ENCODE measurements around the gene BRF1.

Gene BRF1, protein sequence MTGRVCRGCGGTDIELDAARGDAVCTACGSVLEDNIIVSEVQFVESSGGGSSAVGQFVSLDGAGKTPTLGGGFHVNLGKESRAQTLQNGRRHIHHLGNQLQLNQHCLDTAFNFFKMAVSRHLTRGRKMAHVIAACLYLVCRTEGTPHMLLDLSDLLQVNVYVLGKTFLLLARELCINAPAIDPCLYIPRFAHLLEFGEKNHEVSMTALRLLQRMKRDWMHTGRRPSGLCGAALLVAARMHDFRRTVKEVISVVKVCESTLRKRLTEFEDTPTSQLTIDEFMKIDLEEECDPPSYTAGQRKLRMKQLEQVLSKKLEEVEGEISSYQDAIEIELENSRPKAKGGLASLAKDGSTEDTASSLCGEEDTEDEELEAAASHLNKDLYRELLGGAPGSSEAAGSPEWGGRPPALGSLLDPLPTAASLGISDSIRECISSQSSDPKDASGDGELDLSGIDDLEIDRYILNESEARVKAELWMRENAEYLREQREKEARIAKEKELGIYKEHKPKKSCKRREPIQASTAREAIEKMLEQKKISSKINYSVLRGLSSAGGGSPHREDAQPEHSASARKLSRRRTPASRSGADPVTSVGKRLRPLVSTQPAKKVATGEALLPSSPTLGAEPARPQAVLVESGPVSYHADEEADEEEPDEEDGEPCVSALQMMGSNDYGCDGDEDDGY

GRCh38 chr14:105300542-105301102, at the start of gene BRF1:
BRF1 (minus strand) TSS chr14:105301001; CDS start chr14:105300629, 372 bp downstream.
- Histone ChIP-seq H3K36me3 (ENCODE audit: insufficient read depth, insufficient read length, low read length) (no peaks in the 10 kb centered on the region), H3K4me3 (ENCODE audit: insufficient read length, low read depth) (peak within 1 kb of the TSS; percentile 90), H3K27me3 (ENCODE audit: insufficient read depth, insufficient read length) (peaks cover 7% of the 10 kb centered on the region), H3K4me1 (ENCODE audit: insufficient read depth, insufficient read length) (peaks cover 4% of the 10 kb centered on the region), H3K9ac (ENCODE audit: insufficient read length, low read depth) (peak within 1 kb of the TSS; percentile 96), H3K9me3 (ENCODE audit: insufficient read depth, low read length) (no peaks in the 10 kb centered on the region)
- no peak for TF ChIP-seq YY1 (IDR thresholded peaks at IDR 0.05; ENCODE audit: insufficient read depth, insufficient read length)
- peak; percentile 81 for DNase-seq (ENCODE audit: low read depth, low spot score)

DNA sequence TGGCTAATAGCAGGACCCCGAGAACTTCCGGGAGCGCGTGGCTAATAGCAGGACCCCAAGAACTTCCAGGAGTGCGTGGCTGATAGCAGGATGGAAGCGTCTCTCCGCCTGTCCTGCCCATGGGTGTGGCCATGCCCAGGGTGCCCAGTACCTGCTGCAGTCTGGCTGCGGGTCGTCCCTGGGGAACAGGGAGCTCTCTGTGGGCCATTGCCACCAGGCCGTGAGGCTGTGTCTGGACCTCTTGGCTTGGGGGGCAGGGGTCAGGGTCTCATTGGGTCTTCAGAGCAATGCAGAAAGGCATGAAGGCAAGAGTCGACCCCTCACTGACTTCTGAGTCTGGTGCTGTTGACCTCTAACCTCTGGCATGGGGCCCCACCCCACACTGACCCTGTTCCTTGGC, 49.2 kb upstream of the BRF1 start:
- H3K9me3 ChIP-seq (ENCODE audit: insufficient read depth, low read length), result no peaks in the 10 kb centered on the region
- DNase-seq (ENCODE audit: low read depth, low spot score), result no peak
- TF ChIP-seq SUZ12 (IDR thresholded peaks at IDR 0.05; ENCODE audit: extremely low read depth, insufficient read depth, insufficient read length) (no peak), YY1 (IDR thresholded peaks at IDR 0.05; ENCODE audit: insufficient read depth, insufficient read length) (no peak), ZNF274 (IDR thresholded peaks at IDR 0.05; ENCODE audit: low read depth, low read length) (no peak)
- no peak overlapping the region for H3K9ac ChIP-seq (ENCODE audit: insufficient read length, low read depth)
- H3K4me3 ChIP-seq (ENCODE audit: insufficient read length, low read depth), result no peak overlapping the region
- peaks cover 3% of the 10 kb centered on the region for H3K4me1 ChIP-seq (ENCODE audit: insufficient read depth, insufficient read length)
- no peaks in the 10 kb centered on the region for H3K27me3 ChIP-seq (ENCODE audit: insufficient read depth, insufficient read length)
- H3K36me3 ChIP-seq (ENCODE audit: insufficient read depth, insufficient read length, low read length), result no peaks in the 10 kb centered on the region

DNA sequence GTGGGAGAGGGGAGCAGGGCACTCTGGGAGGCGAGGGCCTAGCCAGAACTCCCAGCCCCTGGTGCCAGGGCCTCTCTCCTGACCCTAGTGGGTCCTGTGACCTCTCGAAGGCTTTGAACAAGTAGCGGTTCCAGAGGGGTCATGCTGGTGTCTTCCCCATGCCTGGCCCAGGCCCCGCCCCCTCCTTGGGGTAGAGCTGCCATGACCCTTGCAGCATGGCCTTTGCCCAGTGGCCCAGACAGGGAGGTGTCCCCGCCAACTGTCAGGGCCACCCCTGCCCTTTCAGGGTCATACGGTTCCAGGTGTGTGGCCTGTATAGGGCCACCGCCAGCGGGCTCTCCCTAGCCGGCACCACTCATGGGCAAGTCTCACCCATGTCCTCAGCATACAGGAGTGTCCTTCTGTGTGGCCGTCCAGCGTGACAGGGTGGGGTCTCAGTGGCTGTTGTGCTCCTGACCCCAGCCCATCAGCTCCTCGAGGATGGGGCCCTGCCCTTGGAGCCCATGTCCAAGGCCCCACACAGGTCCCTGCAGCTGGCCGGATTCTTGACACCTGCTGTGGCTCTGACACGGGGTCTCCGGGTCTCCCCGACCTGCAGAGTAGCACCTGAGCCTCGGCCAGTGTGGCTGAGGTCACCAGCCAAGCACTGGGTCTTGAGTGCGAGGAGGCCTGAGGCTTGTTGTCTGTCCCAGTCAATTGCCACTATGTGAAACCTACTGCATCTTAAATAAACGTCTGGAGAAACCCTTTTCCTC, 48.3 kb upstream of the BRF1 start:
- no peak overlapping the region for H3K9ac ChIP-seq (ENCODE audit: insufficient read length, low read depth)
- no peaks in the 10 kb centered on the region for H3K9me3 ChIP-seq (ENCODE audit: insufficient read depth, low read length)
- no peak overlapping the region for H3K4me3 ChIP-seq (ENCODE audit: insufficient read length, low read depth)
- H3K4me1 ChIP-seq (ENCODE audit: insufficient read depth, insufficient read length), result peaks cover 3% of the 10 kb centered on the region
- H3K36me3 ChIP-seq (ENCODE audit: insufficient read depth, insufficient read length, low read length), result no peaks in the 10 kb centered on the region
- TF ChIP-seq ZNF274 (IDR thresholded peaks at IDR 0.05; ENCODE audit: low read depth, low read length) (no peak), SUZ12 (IDR thresholded peaks at IDR 0.05; ENCODE audit: extremely low read depth, insufficient read depth, insufficient read length) (no peak), YY1 (IDR thresholded peaks at IDR 0.05; ENCODE audit: insufficient read depth, insufficient read length) (no peak)
- no peaks in the 10 kb centered on the region for H3K27me3 ChIP-seq (ENCODE audit: insufficient read depth, insufficient read length)
- no peak for DNase-seq (ENCODE audit: low read depth, low spot score)

GRCh38 chr14:105348169-105348944, 47.6 kb upstream of the BRF1 start:
- H3K4me1 ChIP-seq (ENCODE audit: insufficient read depth, insufficient read length), result peaks cover 3% of the 10 kb centered on the region
- no peaks in the 10 kb centered on the region for H3K9me3 ChIP-seq (ENCODE audit: insufficient read depth, low read length)
- no peaks in the 10 kb centered on the region for H3K27me3 ChIP-seq (ENCODE audit: insufficient read depth, insufficient read length)
- no peak overlapping the region for H3K4me3 ChIP-seq (ENCODE audit: insufficient read length, low read depth)
- no peak overlapping the region for H3K9ac ChIP-seq (ENCODE audit: insufficient read length, low read depth)
- DNase-seq (ENCODE audit: low read depth, low spot score), result no peak
- H3K36me3 ChIP-seq (ENCODE audit: insufficient read depth, insufficient read length, low read length), result no peaks in the 10 kb centered on the region
- no peak for TF ChIP-seq SUZ12 (IDR thresholded peaks at IDR 0.05; ENCODE audit: extremely low read depth, insufficient read depth, insufficient read length)
- TF ChIP-seq ZNF274 (IDR thresholded peaks at IDR 0.05; ENCODE audit: low read depth, low read length), result no peak

DNA sequence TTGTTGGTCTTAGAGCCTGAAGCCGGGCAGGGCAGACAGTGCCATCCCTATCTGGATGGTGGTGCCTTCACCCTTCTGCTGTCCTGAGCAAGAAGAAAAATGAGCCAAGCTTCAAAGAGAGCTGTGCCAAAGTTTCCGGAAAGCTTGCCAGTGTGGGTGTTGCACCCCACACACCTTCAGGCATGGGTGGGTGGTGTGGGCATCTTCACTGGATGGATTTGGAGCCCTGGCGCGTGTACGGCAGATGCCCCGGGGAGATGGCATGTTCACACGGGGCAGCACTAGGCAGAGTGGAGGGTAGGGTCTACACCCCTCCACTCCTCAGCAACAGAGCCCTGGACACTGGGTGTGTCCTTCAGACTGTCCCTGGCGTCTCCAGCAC, 46.8 kb upstream of the BRF1 start:
- H3K9ac ChIP-seq (ENCODE audit: insufficient read length, low read depth), result no peak overlapping the region
- H3K9me3 ChIP-seq (ENCODE audit: insufficient read depth, low read length), result no peaks in the 10 kb centered on the region
- no peaks in the 10 kb centered on the region for H3K27me3 ChIP-seq (ENCODE audit: insufficient read depth, insufficient read length)
- no peak overlapping the region for H3K4me3 ChIP-seq (ENCODE audit: insufficient read length, low read depth)
- no peak for DNase-seq (ENCODE audit: low read depth, low spot score)
- peaks cover 3% of the 10 kb centered on the region for H3K4me1 ChIP-seq (ENCODE audit: insufficient read depth, insufficient read length)
- no peak for TF ChIP-seq ZNF274 (IDR thresholded peaks at IDR 0.05; ENCODE audit: low read depth, low read length)
- TF ChIP-seq YY1 (IDR thresholded peaks at IDR 0.05; ENCODE audit: insufficient read depth, insufficient read length), result no peak
- no peak for TF ChIP-seq SUZ12 (IDR thresholded peaks at IDR 0.05; ENCODE audit: extremely low read depth, insufficient read depth, insufficient read length)
- no peaks in the 10 kb centered on the region for H3K36me3 ChIP-seq (ENCODE audit: insufficient read depth, insufficient read length, low read length)

DNA sequence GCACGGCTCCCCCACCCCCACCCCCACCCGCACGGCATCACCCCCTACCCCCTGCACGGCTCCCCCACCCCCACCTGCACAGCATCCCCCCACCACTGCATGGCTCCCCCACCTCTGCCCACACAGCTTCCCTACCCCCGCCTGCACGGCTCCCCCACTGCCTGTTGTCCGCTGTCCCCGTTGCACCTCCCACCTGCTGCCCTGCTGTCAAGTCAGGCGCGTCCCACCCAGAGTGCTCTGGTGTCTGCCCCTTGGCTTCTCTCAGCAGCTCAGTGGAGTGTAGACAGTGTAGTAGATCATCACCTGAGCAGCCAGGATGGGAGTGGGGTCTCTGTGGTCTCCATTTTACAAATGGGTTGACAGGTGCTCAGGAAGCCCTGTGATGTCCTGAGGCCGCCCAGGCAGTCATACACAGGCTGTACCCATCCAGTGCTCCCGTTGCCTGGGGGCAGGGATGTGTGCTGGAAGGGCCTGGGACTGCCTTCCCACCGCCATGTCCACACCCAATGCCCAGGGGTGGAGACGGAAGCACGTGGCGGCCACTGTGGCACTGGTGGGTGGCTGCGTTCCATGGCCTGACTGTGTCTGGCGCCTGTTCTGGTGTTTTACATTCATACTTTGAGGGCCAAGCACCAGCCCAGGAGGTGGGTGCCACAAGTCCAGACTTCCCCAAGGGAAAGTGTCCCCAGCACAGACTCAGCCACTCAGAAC, 46.2 kb upstream of the BRF1 start:
- H3K36me3 ChIP-seq (ENCODE audit: insufficient read depth, insufficient read length, low read length), result no peaks in the 10 kb centered on the region
- H3K27me3 ChIP-seq (ENCODE audit: insufficient read depth, insufficient read length), result no peaks in the 10 kb centered on the region
- TF ChIP-seq ZNF274 (IDR thresholded peaks at IDR 0.05; ENCODE audit: low read depth, low read length), result no peak
- no peak for TF ChIP-seq SUZ12 (IDR thresholded peaks at IDR 0.05; ENCODE audit: extremely low read depth, insufficient read depth, insufficient read length)
- no peak for TF ChIP-seq YY1 (IDR thresholded peaks at IDR 0.05; ENCODE audit: insufficient read depth, insufficient read length)
- no peak overlapping the region for H3K9ac ChIP-seq (ENCODE audit: insufficient read length, low read depth)
- H3K9me3 ChIP-seq (ENCODE audit: insufficient read depth, low read length), result no peaks in the 10 kb centered on the region
- peaks cover 3% of the 10 kb centered on the region for H3K4me1 ChIP-seq (ENCODE audit: insufficient read depth, insufficient read length)
- H3K4me3 ChIP-seq (ENCODE audit: insufficient read length, low read depth), result no peak overlapping the region
- no peak for DNase-seq (ENCODE audit: low read depth, low spot score)

All from NT2/D1 (cell line).